CD4-positive, alpha-beta T cell (primary cell): ENCODE data around the gene TYW3. TPM values are rescaled to one million over a fixed set of nuclear protein-coding genes. Genes with fewer than 3 reads are reported as not detected.

Source experiments
- ATAC-seq: fragments of 200-7000 bp; cut with Tn5 transposase; one replicate; pipeline ENCODE4 v1.10.0; 2022; ENCODE audit warnings: mild to moderate bottlenecking; ENCODE audit not compliant: poor library complexity
- CTCF ChIA-PET: fragments of 350-600 bp; sonication (Branson Sonifier 250); formaldehyde crosslinking; loops from one replicate; lab custom pipeline; 2021; ENCODE audit warnings: antibody characterized with exemption, inconsistent platforms; lab: Charles Lee
- POLR2A ChIA-PET: fragments of 350-600 bp; sonication (Branson Sonifier 250); formaldehyde crosslinking; loops from one replicate; lab custom pipeline; 2021; ENCODE audit warnings: antibody characterized with exemption, inconsistent platforms; lab: Charles Lee
- DNase-seq, 14 experiments: peaks; one replicate each; pipeline ENCODE4 v3.0.0-alpha.2; 2013 to 2020; ENCODE audit warnings: mixed read lengths in 2 of 14
- H3K27ac ChIP-seq, 2 donors: one replicate each; pipeline versions ENCODE4 v1.5.1 to v1.7.0; 2013; ENCODE audit warnings: low read length in 2 of 2, low read depth in 1 of 2, mild to moderate bottlenecking in 1 of 2
- H3K27me3 ChIP-seq, 2 experiments: 1 replicate in 1 of 2; 2 replicates in 1 of 2; pipeline versions ENCODE4 v1.6.1 to v1.7.0; 2013; ENCODE audit warnings: low read length in 2 of 2, control low read depth in 1 of 2, mild to moderate bottlenecking in 1 of 2, moderate library complexity in 1 of 2; ENCODE audit not compliant: insufficient read depth in 2 of 2, control insufficient read depth in 1 of 2
- H3K36me3 ChIP-seq: one replicate; pipeline ENCODE4 v1.6.1; 2013; ENCODE audit warnings: low read length, control low read depth; ENCODE audit not compliant: insufficient read depth
- H3K4me1 ChIP-seq: one replicate; pipeline ENCODE4 v1.6.1; 2013; ENCODE audit warnings: low read length, control low read depth; ENCODE audit not compliant: insufficient read depth
- H3K4me3 ChIP-seq: one replicate; pipeline ENCODE4 v1.5.1; 2013; ENCODE audit warnings: mild to moderate bottlenecking, low read length, moderate library complexity
- H3K9me3 ChIP-seq, 2 experiments: 1 replicate in 1 of 2; 2 replicates in 1 of 2; pipeline versions ENCODE4 v1.6.1 to v1.7.0; 2013; ENCODE audit warnings: low read length in 2 of 2, mild to moderate bottlenecking in 2 of 2, control low read depth in 1 of 2, moderate library complexity in 1 of 2; ENCODE audit not compliant: control insufficient read depth in 1 of 2, insufficient read depth in 1 of 2
- H3K27ac Mint-ChIP-seq: one replicate; pipeline ENCODE4 v1.8.0; 2020; ENCODE audit warnings: mixed read lengths
- H3K27me3 Mint-ChIP-seq: one replicate; pipeline ENCODE4 v1.8.0; 2021; ENCODE audit warnings: mixed read lengths
- H3K36me3 Mint-ChIP-seq: one replicate; pipeline ENCODE4 v1.8.0; 2021; ENCODE audit warnings: low read depth, mixed read lengths
- H3K4me1 Mint-ChIP-seq: one replicate; pipeline ENCODE4 v1.8.0; 2021; ENCODE audit warnings: low read depth, mixed read lengths
- H3K4me3 Mint-ChIP-seq: one replicate; pipeline ENCODE4 v1.8.0; 2020; ENCODE audit warnings: mild to moderate bottlenecking, mixed read lengths
- H3K9me3 Mint-ChIP-seq: one replicate; pipeline ENCODE4 v1.8.0; 2020; ENCODE audit warnings: mixed read lengths
- intact Hi-C, 2 experiments: fragments of 100-400 bp; cut with DNase I in 1 of 2; cut with micrococcal nuclease in 1 of 2; formaldehyde crosslinking; loops; one replicate each; pipeline versions ENCODE4 v1.15.1 to v1.9.0; 2023 to 2025; cut with DNase I, micrococcal nuclease
- total RNA-seq, 174 experiments: library from RNA in 2 of 174; stranded (reverse) in 2 of 174; gene quantifications; one replicate each; pipeline ENCODE4 v1.2.3 and lab custom pipeline; 2021 to 2026
- TF ChIP-seq, protein P1 (sequence below): fragments of 200-600 bp; IDR thresholded peaks from one replicate; pipeline ENCODE4 v1.8.0; 2022; ENCODE audit warnings: antibody characterized with exemption, mild to moderate bottlenecking

Gene TYW3
- total RNA-seq, 2 experiments from 2014 or later = 9.9 to 10.1 TPM

- ATAC-seq (no peak), DNase-seq (no peak)
- Mint-ChIP-seq H3K27ac (no peak overlapping the region), H3K4me1 (no peaks in the 10 kb centered on the region), H3K4me3 (no peak overlapping the region), H3K36me3 (no peaks in the 10 kb centered on the region), H3K27me3 (peaks cover 9% of the 10 kb centered on the region), H3K9me3 (no peaks in the 10 kb centered on the region)
- Histone ChIP-seq H3K9me3 (no peaks in the 10 kb centered on the region), H3K4me3 (no peak overlapping the region), H3K36me3 (no peaks in the 10 kb centered on the region), H3K27me3 (no peaks in the 10 kb centered on the region), H3K4me1 (no peaks in the 10 kb centered on the region), H3K27ac (no peak overlapping the region)
- intact Hi-C loops = loop anchor here in 1 of 2 experiments (1.0 kb wide), 1 partner anchor 42 kb away; the partner anchor contains the start of genes CRYZ and TYW3
- TF ChIP-seq, protein P1, sequence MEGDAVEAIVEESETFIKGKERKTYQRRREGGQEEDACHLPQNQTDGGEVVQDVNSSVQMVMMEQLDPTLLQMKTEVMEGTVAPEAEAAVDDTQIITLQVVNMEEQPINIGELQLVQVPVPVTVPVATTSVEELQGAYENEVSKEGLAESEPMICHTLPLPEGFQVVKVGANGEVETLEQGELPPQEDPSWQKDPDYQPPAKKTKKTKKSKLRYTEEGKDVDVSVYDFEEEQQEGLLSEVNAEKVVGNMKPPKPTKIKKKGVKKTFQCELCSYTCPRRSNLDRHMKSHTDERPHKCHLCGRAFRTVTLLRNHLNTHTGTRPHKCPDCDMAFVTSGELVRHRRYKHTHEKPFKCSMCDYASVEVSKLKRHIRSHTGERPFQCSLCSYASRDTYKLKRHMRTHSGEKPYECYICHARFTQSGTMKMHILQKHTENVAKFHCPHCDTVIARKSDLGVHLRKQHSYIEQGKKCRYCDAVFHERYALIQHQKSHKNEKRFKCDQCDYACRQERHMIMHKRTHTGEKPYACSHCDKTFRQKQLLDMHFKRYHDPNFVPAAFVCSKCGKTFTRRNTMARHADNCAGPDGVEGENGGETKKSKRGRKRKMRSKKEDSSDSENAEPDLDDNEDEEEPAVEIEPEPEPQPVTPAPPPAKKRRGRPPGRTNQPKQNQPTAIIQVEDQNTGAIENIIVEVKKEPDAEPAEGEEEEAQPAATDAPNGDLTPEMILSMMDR = no peak
- CTCF ChIA-PET = no interaction called here
- POLR2A ChIA-PET = no interaction called here
Observed at GRCh38 chr1:74690909-74691308, 42.0 kb upstream of the TYW3 start.

DNA sequence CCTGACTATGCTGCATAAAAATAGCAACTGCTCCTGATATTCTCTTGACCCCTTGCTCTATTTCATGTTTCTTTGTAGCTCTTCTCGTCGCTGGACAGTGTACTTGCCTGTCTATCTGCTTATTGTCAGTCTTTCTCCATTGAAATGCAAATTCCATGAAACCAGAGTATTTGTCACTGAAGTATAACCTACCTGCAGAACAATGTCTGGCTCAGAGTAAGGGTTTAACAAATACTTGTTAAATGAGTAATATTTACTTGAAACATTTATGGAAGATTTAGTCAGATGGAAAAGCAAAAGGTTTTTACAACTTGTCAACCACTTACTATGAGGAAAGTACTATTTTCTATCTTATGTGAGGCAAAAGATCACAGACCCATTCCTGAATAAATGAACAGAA, 39.5 kb upstream of the TYW3 start:
- TF ChIP-seq, protein P1 = no peak
- H3K27me3 Mint-ChIP-seq = no peaks in the 10 kb centered on the region
- Histone ChIP-seq H3K4me1 (no peaks in the 10 kb centered on the region), H3K36me3 (no peaks in the 10 kb centered on the region), H3K27ac (no peak overlapping the region), H3K4me3 (no peak overlapping the region), H3K27me3 (no peaks in the 10 kb centered on the region), H3K9me3 (no peaks in the 10 kb centered on the region)
- H3K36me3 Mint-ChIP-seq = no peaks in the 10 kb centered on the region
- H3K9me3 Mint-ChIP-seq = no peaks in the 10 kb centered on the region
- ChIA-PET CTCF (no interaction called here), POLR2A (no interaction called here)
- DNase-seq = no peak
- no peak for ATAC-seq
- no peaks in the 10 kb centered on the region for H3K4me1 Mint-ChIP-seq
- no peak overlapping the region for H3K27ac Mint-ChIP-seq
- intact Hi-C loops = no loop called here
- no peak overlapping the region for H3K4me3 Mint-ChIP-seq

DNA sequence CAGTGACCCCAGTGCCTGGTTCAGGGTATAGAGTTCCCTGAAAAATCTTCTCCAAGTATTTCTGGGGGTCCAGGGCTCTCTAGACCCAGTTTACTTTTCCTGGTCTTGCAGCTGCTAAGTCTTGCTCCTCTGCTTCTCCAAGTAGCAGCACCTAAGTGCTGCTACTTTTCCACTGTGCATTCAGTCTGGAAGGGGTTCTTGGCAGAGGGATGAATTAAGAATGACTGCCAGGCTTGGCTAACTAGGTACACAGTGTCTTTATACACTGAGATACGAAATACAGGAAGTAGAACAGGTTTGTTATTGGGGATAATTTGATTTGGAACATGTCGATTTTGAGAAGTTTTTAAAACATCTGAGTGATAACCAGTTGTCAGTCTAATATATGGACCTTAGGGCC, 35.1 kb upstream of the TYW3 start:
- POLR2A ChIA-PET = no interaction called here
- Mint-ChIP-seq H3K27me3 (no peaks in the 10 kb centered on the region), H3K27ac (no peak overlapping the region), H3K4me1 (no peaks in the 10 kb centered on the region), H3K9me3 (no peaks in the 10 kb centered on the region), H3K4me3 (no peak overlapping the region), H3K36me3 (peaks cover 8% of the 10 kb centered on the region)
- Histone ChIP-seq H3K4me3 (no peak overlapping the region), H3K27ac (no peak overlapping the region), H3K36me3 (peaks cover 3% of the 10 kb centered on the region), H3K27me3 (no peaks in the 10 kb centered on the region), H3K9me3 (no peaks in the 10 kb centered on the region), H3K4me1 (no peaks in the 10 kb centered on the region)
- intact Hi-C loops = no loop called here
- ATAC-seq = no peak
- CTCF ChIA-PET = no interaction called here
- DNase-seq = no peak
- TF ChIP-seq, protein P1 = no peak
